HG02884 (cell line): Measurements from ENCODE around the gene MAP2K5.

ENCODE experiments used
- ATAC-seq: cut with Tn5 transposase; IDR thresholded peaks from one replicate; pipeline ENCODE4 v1.9.1; 2021; ENCODE audit warnings: mild to moderate bottlenecking, moderate library complexity; ENCODE audit not compliant: unreplicated experiment

Gene MAP2K5

DNA sequence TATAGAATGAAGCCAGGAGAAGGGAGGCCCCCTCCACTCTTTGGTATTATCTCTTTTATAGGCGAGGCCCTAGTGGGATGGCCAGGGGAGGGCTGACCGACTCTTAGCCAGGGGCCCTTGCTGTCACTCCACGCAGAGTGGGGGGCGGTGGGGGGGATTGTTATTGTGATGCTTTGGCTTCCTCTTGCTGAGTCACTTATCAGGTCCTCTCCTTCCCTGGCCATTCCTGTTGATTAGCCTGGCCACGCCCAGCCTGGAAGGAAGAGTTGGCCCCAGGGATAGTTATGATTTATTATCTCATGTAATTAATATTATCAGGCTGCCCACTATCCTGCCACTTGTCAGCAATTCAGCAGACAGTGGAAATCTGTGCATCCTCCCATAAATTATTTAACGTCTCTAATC is 257.3 kb downstream of the MAP2K5 start:
- ATAC-seq, result no peak

DNA sequence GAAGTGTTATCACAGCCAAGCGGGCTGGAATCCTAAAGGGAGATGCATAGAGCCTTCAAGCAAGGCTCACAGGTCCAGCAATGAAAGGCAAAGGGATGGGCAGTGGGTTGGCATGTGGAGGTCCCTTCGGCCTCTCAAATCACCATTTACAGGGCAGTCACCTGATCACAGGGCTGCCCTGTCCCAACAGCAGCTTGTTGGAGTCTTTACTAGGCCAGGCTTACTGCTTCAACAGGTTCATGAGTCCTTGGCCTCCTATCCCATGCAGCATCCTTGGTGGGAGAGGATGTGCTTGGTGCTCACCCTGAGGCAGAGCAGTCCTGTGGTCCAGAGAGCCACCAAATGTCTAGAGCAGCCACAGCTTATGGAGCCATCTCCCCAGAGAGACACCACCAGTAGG is 258.6 kb downstream of the MAP2K5 start:
- ATAC-seq, result no peak

DNA sequence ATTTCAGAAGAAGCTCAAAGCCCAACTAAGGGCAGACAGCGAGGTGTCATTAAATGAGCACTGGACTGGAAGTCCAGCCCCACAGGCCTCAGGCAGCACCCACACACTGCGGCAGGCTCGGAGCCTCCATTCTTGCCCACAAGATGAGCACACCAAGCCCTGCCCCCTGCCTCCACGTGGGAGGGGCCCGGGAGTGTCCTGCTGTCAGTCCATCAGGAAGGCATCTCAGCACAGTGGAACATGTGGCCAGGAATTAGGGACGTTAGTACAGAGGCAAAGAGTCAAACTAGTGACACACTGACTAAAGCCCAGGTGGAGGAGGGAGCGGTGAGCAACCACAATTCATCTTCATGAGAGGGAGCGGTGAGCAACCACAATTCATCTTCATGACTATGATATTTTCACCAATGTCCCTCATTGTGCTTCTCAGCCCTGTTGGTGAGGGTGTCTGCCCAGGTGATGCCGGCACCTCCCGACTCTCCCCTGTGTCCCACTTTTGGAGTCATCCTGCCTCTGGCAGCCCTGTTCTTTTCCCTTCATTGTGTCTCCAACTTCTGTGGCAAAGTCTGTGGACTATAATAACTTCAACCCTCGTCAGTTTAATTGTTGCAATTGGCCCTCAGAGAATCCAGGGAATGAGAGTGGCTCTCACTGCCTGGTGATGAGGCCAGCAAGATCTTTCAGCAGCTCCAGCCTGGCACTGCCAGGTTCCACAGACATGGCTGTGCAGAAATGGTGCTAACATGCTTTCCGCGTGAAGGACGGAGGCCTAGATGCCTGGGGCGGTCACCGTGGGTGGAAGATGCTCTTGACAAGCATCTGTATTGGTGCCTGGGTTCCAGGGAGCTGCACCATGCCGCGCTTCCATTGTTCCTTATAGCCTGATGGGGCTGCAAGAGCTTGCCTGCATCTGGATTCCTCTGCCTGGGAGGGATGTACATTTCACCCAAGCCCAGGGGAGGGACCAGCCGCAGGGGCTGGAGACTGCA is 259.7 kb downstream of the MAP2K5 start:
- ATAC-seq, result no peak

DNA sequence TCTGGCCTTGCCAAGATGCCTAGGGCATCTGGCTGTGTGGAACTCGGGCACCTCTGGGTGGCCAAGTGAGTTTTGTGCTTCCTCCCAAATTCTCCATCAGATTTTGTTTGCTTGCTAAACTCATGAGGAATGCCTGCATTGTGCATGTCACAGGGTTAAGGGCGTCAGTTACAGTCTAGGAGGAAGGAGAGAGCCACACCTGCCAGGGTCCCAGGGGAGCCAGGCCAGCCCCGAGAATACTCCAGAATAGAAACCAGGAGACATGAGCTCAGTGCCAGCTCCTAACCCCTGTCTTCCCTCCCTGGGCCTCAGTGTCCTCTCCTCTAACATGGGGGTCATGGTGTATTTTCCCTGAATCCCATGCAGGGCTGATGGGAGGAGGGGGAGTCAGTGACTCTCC is 260.8 kb downstream of the MAP2K5 start:
- ATAC-seq, result no peak

DNA sequence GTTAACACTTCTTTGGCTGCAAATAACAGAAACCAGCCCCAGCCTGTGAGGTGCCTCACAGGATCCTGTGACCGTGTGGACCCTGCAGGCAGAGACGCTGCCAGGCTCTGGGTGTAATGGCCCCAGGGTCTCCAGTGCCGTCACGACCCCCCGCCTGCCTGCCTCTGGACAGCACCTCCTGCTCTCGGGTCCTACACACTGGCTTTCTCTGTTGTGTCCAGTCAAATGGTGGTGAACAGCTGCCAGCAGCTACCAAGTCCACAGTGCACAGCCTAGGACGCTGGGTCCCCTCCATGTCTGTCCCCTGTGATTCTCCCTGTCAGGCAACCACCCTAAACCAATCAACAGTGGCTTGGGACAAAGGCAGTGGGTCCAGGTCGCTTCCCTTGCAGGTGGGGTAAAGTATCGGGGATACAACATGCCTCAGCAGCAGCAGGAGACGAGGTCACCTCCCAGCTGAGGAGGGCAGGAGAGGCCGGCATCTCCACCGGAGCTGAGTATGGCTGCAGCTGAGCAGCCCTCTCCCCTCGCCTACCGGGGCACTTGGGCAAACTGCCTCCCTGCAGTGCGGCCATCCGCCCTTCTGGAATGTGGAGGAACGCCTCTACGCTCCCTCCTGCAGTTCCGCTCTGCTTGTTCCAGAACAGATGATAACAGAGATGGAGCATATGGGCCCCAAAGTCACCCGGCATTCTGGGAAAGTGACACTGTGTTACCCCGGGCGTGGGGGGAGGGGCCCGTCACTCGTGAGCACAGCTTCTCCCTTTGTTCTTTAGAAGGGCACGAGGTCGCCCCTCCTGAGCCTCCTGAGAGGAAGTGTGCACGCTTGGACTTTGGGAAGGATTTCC is 261.7 kb downstream of the MAP2K5 start:
- no peak for ATAC-seq

DNA sequence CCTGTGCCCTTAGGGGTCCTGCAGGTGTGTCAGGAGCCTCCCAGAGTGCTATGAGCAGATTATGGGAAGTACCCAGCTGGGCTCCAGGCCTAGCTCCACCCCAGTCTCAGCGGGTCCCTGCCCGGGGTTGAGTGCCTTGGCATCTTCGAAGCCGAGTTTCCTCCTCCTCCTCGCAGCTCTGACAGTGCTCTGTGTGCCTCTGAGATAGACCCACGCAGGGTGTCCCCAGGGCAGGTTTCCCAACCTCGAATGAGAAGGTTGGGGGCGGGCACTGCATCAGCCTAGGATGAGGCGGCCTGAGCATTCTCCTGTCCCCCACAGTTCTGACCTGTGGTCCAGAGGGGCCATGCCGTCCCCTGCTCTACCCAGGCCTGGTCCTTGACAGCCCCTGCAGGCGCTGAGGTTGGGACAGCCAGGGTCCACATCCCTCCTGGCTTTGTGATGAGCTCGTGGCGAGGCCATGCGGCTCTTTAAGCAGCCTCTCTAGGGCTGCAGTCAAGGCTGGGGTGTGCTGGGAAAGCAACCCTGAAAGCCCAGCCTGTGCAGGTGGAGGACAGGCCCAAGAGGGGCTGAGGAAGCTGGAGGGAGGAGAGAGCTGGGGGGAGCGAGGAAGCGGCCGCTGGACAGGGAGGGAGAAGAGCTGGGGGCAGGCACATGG is 262.6 kb downstream of the MAP2K5 start:
- ATAC-seq, result no peak

- no peak for ATAC-seq
Measured at GRCh38 chr15:67805666-67806516, 263.4 kb downstream of the MAP2K5 start.

GRCh38 chr15:67806536-67806935 is 264.0 kb downstream of the MAP2K5 start:
- ATAC-seq, result no peak

- ATAC-seq, result no peak
Measured at GRCh38 chr15:67807141-67807540, 264.6 kb downstream of the MAP2K5 start.

DNA sequence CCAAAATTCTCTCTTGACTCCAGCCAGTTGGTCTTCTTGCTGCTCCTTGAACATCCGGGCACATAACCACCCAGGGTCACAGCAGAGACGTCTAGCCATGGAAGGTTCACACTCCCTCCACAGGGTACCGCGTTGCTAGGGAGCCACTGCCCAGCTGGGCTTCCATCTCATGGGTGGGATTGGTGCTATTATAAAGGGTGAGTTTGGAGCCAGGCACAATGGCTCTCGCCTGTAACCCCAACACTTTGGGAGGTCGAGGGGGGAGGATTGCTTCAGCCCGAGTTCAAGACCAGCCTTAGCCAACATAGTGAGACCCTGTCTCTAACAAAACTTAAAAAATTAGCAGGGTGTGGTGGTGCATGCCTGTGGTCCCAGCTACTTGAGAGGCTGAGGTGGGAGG is 265.3 kb downstream of the MAP2K5 start:
- ATAC-seq, result no peak

- ATAC-seq, result no peak
Measured at GRCh38 chr15:67808821-67809220, 266.3 kb downstream of the MAP2K5 start.

- ATAC-seq, result no peak
Measured at GRCh38 chr15:67809441-67809840, 266.9 kb downstream of the MAP2K5 start.

- no peak for ATAC-seq
Measured at GRCh38 chr15:67809866-67810265, 267.4 kb downstream of the MAP2K5 start.

GRCh38 chr15:67812241-67812644 is 269.7 kb downstream of the MAP2K5 start:
- ATAC-seq, result no peak

DNA sequence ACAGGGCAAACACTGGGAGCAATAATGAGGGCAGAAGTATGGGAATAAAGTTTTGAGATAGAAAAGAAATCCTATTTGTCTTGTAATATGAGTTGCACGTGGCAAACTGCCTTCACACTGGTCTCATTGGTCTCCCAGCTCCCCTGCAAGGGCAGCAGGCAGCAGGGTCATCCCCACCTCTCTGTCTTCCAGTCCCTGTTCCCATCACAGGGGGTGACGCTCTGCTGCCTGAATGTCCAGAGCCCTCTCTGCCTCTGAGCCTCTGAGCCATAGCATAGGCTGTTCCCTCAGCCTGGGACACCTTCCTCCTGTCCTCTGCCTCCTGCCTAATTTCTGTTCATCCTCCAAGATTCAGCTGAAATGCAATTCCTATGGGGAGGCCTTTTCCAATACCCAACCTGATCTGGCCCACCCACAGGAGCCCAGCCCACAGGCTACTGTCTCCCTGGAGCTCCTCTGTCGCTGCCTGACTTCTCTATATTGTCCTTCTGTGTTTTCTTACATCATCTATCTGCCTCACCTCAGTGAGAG is 270.7 kb downstream of the MAP2K5 start:
- no peak for ATAC-seq

GRCh38 chr15:67815036-67815592 is 272.6 kb downstream of the MAP2K5 start:
- no peak for ATAC-seq

DNA sequence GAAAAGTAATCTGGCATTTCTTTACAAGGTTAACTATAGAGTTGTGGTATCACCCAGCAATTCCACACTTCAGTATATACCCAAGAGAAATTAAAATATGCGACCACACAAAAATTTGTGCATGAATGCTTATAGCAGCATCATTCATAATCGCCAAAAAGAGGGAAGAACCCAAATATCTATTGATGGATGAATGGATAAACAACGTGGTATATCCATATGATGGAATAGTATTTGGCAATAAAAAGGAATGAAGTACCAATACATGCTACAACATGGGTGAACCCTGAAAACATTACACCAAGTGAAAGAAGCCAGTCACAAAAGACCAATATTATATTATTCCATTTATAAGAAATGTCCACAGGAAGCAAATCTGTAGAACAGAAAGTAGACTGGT is 274.2 kb downstream of the MAP2K5 start:
- ATAC-seq, result no peak

GRCh38 chr15:67818464-67818863 is 276.0 kb downstream of the MAP2K5 start:
- ATAC-seq, result no peak

- ATAC-seq, result no peak
Measured at GRCh38 chr15:67819636-67820035, 277.1 kb downstream of the MAP2K5 start.
